Esophagus mucosa (tissue), 1 donor: ENCODE data around the gene KCNE1. TPM values are rescaled to one million over a fixed set of nuclear protein-coding genes. Genes with fewer than 3 reads are reported as not detected.
"Not testable (repeated sequence)": the region's sequence is repeated elsewhere in the genome, so short reads cannot be mapped to it uniquely, and the experiment has no call there.

ENCODE experiments used
- ATAC-seq: fragments of 200-7000 bp; cut with Tn5 transposase; one replicate; pipeline ENCODE4 v1.9.1; 2020
- total RNA-seq: library from RNA; stranded (reverse); gene quantifications from one replicate; pipeline ENCODE4 v1.2.4, GENCODE V29; 2023
- donor health status: DM: yes; HTN: yes; CAD: no.

Gene KCNE1
- total RNA-seq, 1 donor from 2014 or later, result 0.28 TPM

DNA sequence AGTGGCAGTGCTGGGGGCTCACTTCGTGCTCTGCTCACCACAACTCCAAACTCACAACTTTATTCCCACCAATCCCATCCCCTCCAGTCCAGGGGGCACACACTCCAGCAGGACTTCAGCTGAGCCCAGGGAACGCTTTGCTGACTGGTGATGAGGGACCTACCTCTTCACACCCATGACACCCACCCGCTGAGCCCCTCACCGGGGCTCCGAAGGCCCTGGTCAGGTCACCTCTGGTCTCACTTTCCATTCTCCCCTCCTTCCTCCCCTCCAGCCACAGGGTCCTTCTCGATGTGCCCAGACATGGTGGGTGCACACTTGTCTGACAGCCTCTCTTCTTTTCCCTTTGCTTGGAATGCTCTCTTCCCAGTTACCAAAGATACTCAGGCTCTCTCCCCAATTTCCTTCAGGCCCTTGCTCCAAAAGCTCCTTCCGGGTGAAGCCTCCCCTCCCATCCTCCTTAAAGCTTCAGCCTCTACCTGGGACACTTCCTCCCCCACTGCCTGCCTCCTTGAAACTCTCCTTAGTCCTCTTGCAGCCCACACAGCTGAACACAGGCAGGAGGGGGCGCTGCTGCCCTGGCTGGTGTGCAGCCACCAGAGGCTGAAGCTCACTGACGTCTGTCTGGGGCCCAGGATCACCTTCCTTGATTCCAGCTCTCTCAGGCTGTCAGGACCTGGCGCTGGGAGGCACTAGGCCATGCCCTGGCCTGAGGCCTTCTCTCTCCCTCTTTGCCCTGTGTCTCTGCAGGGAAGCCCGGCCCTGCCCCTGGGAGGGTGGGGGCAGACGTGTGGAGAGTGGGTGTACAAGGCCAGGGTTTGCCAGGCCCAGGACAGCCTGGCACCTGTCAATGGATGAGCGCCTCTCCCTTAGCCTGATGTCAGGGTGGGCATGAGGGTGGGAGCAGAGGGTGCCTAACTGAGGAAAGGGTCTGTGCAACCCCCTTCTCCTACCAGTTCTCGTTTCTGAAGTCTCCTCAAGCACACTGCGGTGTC lies 1.6 kb downstream of the KCNE1 start:
- peak; percentile 69 for ATAC-seq

DNA sequence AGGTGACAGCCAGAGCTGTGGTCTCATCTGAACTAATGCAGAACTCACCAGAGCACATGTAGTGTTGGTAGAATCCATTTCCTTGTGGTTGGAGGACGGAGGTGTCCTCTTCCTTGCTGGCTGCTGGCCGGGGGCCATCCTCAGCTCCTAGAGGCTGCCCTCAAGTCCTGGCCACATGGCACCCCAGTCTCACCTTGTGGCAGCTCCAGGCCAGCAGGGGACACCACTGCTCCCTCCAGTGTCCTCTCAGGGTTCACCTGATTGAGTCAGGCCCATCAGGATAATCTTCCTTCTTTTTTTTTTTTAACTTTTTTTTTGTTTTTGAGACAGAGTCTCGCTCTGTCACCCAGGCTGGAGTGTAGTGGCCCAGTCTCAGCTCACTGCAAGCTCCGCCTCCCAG lies 2.9 kb downstream of the KCNE1 start:
- ATAC-seq, result no peak

DNA sequence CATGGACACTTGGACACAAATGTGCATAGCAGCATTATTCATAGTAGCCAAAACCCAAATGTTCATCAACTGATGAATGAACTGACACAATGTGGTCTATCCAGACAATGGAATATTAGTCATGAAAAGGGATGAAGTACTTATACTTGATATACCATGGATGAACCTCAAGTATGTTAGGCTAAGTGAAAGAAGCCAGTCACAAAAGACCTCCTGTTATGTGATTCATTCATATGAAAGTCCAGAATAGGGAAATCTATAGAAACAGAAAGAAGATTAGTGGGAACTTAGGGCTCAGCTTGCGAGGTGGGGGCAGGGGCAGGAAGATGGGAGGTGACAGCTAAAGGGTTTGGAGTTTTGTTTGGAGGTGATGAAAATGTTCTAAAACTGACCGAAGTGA lies 7.4 kb downstream of the KCNE1 start:
- no peak for ATAC-seq

DNA sequence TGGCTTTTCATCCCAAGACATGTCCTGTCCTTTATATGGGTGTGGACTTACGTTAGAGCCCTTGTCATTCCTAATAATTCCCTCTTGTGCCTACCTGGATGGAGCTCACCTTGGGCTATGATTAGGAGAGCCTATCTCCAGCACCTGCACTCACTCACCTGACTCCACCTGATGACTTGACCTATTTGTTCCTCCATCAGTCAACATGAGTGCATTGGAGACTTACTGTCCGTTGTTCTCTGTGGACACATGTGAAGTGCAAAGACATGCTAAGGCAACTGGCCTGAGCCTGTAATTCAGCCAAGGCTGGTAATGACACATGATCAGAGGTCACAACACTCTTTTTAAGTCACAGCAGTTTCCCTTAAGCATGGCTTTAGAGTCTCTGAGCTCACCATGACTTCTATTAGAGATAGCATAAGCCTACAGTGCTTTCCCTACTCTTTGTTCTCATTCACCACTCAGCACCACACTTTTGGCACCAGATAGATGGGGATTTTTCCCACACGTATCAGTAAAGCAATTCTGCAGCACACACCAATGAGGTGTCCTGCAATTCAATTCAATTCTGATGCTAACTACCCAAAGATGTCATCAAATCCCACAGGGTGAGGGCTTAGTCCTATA lies 9.4 kb downstream of the KCNE1 start:
- no peak for ATAC-seq

DNA sequence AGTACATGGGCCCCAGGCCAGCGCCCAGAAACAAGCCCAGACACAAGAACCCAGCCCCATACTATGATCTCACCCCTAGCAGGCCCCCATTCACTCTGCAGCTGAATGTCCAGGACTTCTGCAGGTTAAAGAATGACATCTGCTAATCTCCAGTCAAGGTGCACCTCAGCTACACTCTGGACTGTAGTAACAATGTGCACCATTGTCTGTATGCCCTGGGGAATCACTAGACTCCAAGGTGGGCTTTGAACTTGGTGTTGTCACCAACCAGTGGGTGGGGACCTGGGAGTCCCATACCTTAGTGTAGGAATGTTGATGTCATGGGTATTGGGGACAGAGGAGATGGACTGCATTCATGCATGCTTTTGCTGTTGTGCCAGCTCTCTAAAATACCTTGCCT lies 10.3 kb downstream of the KCNE1 start:
- ATAC-seq, result no peak

DNA sequence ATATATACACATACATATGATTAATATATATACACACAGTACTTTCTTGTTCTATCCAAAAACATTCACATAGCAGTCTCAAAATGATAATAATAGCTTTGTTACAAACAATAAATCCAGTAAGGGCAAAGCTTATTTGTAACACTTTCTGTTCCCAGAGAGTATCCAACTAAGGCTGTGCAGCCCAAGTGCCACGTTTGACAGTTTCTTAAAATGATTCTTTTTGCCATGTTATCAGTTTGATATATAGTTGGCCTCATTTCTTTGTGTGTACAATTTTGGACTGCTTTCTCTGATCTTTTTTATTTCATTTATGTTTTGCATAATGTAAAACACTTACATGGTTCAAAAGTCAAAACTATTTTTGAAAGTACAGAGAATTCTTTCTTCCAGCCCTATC lies 11.8 kb downstream of the KCNE1 start:
- no peak for ATAC-seq

DNA sequence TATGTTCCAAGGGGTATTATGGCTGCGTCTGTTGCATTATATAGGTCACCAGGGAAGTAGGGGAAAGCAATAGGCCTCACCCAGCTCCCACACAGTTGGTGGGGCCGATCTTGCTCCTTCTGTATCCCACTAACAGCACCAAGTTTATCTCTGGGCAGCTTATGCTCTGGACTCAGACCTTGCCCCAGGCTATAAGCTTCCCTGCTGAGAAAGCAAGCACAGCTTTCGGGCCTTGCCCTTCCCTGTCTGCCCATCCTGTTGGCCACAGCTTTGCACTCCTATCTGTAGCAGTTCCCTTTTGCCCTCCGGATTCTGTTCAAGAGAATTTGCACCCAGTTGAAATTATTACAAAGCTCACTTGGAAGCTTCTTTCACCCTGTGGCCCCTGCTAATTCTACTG lies 12.9 kb downstream of the KCNE1 start:
- no peak for ATAC-seq

DNA sequence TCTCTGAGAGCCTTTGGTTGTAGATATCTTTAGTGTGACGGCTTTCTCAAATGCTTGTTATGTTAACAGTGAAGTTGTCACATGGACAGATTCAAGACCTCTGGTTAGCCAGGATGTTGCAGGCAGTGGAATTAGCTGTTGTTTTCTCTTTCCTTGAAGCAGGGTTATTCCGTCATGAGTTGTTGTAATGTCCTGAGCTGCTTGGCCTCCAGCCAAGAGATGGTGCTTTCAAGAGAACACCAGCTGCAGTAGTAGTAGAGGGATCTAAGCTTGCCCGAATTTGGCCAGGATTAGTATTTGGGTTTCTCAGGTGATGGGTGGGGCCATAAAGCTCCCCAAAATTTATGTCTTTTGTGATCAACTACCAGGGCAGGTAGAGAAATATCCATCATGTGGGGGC lies 13.4 kb downstream of the KCNE1 start:
- peak; percentile 23 for ATAC-seq

DNA sequence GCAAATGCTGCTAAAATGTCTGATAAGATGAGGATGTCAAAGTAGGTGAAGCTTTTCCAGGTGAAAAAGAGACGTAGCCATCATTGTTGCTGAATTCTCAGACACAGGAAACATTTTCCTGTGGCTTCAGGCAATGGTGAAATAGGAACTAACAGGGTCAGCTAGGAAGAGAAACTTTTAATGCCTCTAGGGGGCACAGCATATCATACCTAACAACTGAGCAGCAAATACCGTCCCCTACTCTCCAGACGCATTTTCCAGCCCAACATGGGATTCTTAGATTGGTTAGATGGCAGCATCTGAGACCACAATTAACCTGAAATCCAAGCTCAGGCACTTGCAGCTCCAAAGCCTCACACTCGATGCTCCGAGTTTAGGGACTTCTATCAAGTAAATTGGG lies 28.2 kb downstream of the KCNE1 start:
- not testable (repeated sequence) for ATAC-seq

DNA sequence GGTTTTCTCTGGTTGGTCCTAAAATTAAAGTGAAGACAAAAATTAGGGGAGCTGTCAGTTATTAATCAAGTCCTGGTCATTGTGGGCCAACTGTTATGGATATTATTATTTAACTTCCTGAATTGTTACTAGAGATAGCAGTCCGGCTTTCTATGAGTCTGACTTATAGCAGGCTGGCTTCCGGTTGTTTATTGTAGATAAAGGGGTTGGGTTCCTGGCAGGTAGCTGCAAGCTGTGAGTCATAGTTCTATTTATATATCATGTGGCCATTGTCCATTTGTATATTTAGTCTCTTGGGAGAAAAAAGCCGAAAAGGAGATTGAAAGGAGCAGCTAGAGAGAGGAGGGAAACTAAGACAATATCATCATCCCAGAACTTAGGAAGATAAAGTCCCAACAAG lies 28.6 kb downstream of the KCNE1 start:
- peak; percentile 52 for ATAC-seq

DNA sequence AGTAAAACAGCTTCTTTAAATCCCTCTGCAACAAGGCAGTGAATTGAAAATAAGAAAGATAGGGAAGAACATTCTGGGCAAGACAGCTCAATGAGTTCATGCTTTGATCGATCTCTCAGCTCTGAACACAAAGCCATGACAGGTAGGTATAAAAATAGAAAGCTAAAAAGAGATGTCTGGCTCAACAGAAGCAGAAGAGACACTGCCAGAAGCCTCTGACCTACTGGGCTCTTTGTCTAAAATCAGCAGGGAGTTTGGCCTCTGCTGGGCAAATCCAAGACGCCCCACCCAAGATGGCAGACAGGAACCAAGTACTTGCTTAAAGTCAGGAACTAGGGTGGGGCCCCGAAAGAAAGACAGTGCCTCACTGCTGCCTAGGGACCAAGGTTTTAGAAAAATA lies 44.7 kb downstream of the KCNE1 start:
- not testable (repeated sequence) for ATAC-seq

DNA sequence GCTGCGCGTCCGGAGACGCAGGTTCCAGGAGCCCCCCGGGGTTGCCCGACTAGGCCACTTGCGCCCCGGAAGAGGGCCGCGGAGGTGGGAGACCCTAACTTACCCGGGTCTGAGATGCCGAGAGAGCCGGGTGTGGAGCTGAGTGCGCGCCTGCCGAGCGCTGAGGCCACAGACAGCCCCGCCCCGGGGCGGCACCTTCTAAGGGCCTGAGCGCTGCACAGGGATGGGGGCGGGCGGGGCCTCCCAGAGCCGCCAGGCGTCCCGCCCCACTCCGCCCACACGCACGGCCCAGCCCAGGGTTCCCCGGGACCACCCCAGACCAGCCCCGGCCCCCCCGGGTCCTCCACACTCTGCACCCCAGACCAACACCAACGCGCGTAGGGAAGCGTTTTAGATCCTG lies 52.6 kb downstream of the KCNE1 start:
- ATAC-seq, result peak; percentile 38

DNA sequence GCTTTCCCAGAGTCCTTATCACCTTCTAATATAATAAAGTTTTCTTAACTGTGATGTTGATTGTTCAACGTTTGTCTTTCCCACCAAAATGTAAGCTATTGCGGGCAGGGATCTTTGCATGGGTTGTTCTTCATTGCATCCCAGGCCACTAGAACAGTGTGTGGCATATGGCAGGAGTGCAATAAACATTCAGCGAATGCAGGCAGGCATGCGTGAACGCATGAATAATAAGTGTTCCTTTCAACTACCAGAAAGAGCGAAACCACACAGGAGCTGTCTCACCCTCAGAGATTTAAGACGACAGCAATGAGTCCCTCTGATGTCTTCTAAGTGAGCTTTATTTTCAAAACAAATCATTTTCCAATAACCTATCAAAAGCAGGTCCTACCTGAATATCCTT lies 53.7 kb downstream of the KCNE1 start:
- ATAC-seq, result not testable (repeated sequence)

DNA sequence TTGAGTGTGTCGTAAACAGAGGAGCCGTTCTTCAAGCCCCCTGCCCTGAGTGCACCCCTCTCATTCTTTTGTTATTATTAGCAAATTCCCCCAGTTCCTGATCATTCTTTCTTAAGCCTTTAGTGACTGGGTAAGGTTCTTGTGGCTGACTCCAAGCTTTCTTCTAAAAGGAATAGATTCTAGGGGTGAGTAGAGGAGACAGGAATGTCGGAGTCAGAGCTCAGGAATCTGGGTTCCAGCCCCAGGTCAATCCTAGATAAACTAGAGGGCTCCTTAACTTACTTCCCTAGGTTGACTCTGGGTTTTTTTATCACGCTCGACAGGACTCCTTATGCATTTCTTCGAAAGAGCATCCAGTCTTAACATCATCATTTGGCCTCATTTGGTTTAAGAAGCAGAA lies 55.8 kb downstream of the KCNE1 start:
- ATAC-seq, result not testable (repeated sequence)

DNA sequence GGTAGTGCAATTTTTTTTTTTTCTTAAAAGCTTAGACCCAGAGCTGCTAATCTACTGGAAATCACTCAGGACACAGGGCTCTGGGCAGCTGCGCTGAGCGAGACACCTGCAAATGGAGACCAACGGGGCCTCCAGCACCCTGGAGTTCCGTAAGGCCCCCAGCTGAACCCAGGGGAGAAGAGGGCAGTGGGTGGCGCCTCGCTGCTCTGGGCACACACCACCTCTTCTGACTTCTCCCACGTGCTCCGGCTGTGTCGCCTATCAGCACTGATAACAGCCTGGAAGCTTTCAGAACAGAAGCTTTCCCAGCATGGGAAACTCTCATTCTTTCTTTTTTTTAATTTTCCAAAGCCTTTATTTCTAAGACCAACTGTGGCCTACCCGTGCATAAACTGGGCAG lies 56.4 kb downstream of the KCNE1 start:
- ATAC-seq, result not testable (repeated sequence)

DNA sequence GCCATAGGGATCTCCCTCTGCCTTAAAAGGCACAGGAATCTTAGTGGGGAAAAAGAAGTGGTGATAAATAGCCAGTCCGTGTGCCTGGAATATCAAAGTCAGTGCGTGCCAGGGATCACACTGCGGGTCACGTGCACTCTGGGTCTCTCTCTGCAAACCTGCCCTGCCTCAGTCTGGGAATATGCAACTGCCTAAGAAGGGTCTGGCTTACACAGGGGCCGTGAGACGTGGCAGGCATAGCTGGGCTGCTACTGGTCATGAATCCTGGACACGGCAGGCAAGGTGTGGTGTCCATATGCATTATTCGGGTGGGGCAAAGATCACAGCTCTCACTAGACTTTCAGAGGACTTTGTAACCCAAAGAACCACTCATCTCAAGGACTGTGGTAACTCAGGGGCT lies 65.0 kb downstream of the KCNE1 start:
- ATAC-seq, result not testable (repeated sequence)

DNA sequence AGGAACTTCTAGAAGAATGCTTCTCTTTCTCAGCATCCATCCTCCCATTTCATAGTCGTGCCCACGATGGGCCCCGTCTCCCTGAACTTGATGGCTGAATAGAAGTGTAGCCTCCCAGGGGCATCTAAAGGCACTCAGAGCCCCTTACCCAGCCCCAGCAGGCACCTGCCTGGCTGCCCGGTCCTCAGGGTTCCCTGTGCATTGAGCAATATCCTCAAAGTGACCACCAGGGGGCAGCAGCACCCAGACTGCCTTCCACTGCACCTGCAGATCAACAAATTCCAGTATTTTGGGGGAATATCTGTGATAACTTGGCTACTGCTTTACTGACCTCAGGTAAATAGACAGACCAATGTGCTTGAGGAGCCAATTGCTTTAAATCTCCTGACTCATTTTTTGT lies 68.5 kb downstream of the KCNE1 start:
- ATAC-seq, result peak; percentile 56

DNA sequence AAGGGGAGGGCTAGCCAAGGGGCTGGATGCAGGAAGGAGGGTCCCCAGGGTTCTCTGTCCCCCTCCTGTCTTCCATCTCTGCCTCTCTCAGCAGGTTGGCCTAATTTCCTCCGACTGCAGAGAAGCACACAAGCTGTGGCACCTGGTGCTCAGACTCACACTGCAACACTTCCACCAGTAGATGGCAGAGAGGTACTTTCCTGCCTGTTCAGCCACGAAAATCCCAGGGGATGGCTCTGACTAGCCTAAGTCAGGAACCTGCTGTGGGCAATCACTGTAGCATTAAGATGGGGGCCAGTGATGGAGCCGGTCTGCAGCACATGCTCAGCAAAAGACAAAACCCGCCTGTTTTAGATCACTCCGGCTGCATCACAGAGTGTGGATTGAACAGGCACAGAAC lies 82.3 kb downstream of the KCNE1 start:
- not testable (repeated sequence) for ATAC-seq

DNA sequence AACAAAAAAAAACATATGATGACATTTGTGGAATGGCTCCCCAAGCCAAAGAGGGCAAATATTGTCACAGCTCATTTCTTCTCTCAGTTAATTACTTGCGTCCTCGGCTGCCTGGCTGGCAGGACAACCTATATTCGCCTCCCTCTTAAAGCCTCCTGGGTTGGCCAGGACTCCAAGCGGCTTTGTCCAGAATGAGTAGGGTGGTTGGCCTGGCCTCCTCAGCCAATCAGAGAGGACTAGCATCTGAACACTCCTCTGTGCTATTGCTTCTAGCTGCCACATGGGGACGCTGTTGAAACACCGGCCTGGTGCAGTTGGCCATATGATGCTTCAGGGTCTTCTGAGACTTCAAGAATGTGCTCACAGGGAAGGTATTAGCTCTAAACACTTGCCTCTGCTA lies 83.6 kb downstream of the KCNE1 start:
- not testable (repeated sequence) for ATAC-seq

DNA sequence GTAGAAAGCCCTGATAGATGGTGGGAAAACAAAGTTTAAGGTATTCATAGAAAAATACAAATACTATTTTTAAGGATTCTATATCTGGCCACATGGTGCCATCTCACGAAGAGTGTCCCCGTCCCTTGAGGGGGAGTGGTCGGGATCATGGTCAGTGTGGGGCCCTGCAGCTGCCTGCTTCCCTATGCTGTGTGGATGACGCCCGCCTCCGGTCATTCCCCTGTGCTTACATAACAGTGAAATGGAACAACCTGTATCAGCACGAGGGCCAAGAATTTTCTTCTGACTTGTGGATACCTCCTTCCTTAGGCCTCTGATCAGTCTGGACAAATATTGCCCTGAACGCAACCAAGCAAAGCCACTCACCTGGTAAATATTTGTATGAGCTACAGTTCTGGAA lies 84.7 kb downstream of the KCNE1 start:
- not testable (repeated sequence) for ATAC-seq

DNA sequence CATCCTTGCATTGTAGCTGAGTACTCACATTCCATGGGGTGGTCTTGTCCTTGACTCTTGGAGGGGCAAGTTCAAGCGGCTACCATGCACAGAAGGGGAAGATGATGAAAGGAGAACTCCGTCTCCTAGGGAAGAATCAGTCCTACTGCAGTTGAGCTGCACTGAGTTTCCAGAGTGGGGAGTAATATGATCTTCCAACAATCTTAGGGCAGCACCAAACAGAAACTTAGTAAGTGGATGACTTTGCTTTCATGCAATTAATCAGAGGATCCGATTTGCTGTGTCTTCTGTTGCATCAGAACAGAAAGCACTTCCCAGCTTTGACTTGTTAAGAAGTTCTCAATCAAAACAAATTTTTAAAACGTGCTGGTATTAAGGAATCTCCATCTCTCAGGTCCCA lies 88.2 kb downstream of the KCNE1 start, which contains the start of gene SMIM34:
Gene SMIM34 (minus strand): TSS at position 147 of the 400 bp plus-strand sequence. CDS start 112 bp downstream, at position 35.
- not testable (repeated sequence) for ATAC-seq

DNA sequence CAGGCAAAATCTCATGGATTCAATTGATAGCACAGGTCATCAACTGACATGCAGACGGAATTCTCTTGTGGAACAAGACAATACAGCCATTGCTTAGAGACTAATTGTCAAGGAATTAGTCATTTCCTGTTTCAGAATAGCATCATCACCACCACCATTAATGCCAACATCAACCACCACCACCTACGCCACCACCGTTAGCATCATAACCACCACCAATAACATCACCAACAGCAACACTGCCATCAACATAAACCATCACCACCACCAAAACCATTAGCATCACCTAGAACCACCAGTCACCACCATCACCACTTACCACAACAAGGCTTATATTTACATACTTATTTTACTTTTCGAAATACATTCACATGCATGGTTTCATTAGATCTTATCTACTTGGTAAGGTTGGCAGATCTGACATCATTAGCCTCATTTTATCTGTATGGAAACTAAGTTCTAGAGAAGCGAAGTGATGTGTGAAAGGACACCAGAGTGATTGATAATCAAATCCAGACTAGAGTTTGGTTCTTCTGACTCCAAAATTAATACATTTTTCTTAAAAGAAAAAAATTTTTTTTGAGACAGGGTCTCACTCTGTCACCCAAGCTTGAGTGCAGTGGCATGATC lies 94.4 kb downstream of the KCNE1 start:
- ATAC-seq, result not testable (repeated sequence)

DNA sequence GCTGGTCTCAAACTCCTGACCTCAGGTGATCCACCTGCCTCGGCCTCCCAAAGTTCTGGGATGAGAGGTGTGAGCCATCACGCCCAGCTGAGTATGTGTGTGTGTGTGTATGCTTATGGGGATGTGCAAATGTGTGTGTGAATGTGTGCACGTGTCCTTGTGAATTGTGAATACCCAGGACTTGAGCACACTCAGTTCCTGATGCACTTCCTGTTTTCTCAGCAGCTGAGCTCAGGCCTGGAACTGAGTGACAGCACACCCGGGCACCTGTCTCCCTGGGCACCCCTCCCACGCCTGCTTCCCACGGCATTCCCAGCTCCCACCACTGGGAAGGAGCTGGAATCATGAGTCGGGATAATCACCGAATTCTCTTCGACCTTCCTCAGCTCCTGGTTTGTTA lies 104.7 kb downstream of the KCNE1 start:
- ATAC-seq, result not testable (repeated sequence)
